GM20000 (cell line): ENCODE data around the gene GAL3ST2.
"Not testable (repeated sequence)": the region's sequence is repeated elsewhere in the genome, so short reads cannot be mapped to it uniquely, and the experiment has no call there.

Source experiments
- DNase-seq: peaks from one replicate; pipeline ENCODE4 v3.0.0; 2012; ENCODE audit warnings: low spot score
- CTCF ChIP-seq: IDR thresholded peaks from 2 replicates; pipeline ENCODE4 v1.5.1; 2012; ENCODE audit warnings: mild to moderate bottlenecking, control low read depth; ENCODE audit errors: extremely low read depth, missing control alignments

The GAL3ST2 gene

GRCh38 chr2:241741016-241741415 is 35.6 kb upstream of the GAL3ST2 start:
- no peak for DNase-seq
- TF ChIP-seq CTCF = no peak

GRCh38 chr2:241742320-241742939 is 34.2 kb upstream of the GAL3ST2 start:
- no peak for TF ChIP-seq CTCF
- DNase-seq = no peak

- DNase-seq = not testable (repeated sequence)
Observed at GRCh38 chr2:241743008-241743407, 33.6 kb upstream of the GAL3ST2 start.

- DNase-seq = no peak
- TF ChIP-seq CTCF = no peak
Observed at GRCh38 chr2:241743620-241744019, 33.0 kb upstream of the GAL3ST2 start.

- no peak for TF ChIP-seq CTCF
- no peak for DNase-seq
Observed at GRCh38 chr2:241744028-241744754, 32.4 kb upstream of the GAL3ST2 start.

- DNase-seq = no peak
- TF ChIP-seq CTCF = no peak
Observed at GRCh38 chr2:241745276-241745675, 31.3 kb upstream of the GAL3ST2 start.

- no peak for DNase-seq
- TF ChIP-seq CTCF = no peak
Observed at GRCh38 chr2:241746084-241746483, 30.5 kb upstream of the GAL3ST2 start.
